Measurements from ENCODE around the gene SNTN.

SNTN gene

GRCh38 chr3:63679186-63679585 is 26.7 kb downstream of the SNTN start:
- no peak for DNase-seq

DNA sequence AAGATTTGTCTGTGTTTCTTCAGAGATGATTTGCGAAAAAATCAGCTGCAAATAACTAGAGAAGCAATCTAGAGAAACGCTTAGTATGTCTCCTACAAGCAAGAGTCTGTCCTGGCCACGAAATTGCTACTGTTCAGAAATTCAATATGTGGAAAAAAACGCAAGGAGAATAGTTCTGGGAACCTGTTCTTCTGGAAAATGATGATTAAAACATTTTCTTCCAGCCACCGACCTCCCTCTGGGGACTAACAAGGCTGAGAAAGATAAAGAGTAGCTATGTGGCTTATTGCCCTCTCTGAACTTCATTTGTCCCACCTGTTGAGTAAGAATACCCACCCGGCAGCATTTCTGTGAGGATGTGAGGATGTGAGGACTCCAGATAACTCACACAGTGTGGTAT is 31.6 kb downstream of the SNTN start:
- DNase-seq: no peak

GRCh38 chr3:63685340-63685739 is 32.9 kb downstream of the SNTN start:
- no peak for DNase-seq

DNA sequence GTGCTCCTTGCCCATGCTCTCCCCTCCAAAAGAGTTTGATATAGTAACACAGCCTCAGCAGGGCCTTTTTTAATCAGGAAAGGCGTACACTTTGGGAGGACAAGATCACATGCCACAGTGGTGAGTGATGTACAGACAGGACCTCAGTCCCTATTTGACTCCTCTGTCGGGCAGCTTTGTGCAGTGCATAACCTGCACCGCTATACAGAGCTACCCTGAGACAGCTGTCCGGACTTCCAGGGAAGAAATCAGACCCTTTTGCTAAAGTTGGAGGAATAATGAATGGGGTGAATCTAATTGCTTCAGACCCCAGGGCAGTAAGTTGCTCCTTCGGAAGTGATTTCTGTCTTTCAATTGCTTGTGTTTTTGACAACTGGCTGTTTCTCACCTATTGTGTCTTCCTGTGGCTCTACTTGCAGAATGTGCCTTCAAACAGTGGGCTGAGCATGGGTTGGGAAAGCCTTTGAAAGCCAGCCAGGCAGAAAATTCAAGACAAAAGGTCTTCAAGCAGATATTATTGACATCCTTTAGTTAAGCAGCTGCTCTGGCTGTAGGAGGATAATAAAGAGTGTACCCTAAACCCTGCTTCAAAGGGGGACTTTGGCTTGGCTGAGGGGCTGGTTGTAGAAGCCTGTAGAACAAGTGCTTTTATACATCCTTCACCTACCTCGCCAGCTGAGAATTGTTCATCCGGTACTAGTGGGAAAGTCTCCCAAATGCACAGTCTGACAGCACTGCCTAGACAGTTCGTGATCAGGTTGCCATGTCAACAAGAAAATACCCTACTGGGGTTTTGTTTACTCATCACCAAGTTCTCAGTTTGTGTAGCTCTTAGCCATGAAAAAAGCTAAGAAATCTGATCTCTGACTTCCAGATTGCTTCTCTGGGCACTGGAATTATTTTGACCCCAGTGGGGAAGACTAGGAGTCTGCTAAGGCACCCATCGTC is 35.1 kb downstream of the SNTN start:
- DNase-seq: no peak

DNA sequence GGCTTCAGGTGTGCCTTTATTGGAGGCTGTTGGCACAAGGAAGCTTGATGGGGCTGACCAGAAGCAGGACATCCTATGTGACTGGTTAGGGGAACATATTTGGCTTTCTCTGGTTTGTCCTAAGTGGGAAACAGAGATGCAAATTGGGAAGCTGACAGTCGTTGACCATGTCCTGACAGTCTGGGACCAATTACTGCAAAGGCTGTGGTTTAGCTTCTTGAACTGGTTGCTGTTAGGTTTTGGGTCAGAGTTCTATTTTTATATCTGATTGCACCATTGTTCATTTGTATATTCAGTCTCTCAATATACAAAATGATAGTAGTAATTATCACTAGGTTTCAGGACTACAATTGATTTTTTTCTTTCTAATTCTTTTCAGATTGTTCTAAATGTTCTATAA is 36.8 kb downstream of the SNTN start:
- no peak for DNase-seq

GRCh38 chr3:63693351-63693750 is 40.9 kb downstream of the SNTN start:
- DNase-seq: no peak

- no peak for DNase-seq
Measured at GRCh38 chr3:63705092-63705645, 52.7 kb downstream of the SNTN start.

DNA sequence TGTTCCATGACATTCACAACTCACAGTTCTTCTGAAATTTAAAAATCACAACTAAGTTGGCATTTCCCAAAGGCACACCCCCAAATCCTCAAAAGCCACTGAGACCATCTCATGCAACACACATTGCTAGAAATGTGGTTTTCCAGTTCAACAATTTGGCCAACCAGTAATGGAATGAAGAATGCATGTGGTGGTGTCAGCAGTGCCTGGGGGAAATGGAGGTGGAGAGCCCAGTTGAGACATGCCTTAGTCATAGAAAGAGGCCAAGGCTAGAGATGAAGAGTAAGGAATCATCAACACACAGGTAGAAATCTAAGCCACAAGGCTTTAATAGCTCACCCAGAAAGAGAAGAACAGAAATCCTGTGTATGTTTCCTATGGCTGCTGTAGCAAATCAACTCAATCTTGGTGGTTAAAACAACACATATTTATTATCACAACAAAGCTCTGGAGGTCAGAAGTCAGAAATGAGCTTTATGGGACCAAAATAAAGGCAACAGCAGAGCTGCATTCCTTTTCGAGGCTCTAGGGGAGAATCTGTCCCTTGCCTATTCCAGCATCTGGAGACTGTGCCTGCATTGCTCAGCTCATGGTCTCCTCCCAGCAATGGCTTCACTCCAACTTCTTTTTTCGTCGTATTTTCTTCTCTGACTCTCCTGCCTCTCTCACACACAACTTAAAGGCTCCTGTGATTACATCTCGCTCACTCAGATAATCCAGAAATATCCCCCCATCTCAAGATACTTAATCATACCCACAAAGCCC is 54.0 kb downstream of the SNTN start:
- no peak for DNase-seq

GRCh38 chr3:63707731-63708130 is 55.3 kb downstream of the SNTN start:
- no peak for DNase-seq

DNA sequence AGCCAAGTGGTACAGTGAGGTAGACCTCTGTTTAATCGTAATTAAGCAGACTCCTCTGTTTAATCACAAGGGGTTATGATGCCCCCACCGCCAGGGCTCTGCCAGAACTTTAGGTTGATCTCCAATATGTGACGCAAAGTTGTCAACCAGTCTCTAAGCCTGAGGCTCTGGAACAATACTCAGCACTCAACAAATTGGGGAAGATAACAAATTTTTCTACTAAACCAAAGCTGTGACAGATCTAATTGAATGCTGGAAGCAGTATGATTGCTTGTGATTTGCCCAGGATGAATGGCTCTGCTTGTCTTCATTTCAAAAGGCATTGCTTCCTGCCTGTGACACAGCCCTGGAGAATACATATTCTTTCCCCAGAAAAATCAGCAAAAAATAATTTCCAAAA is 57.1 kb downstream of the SNTN start:
- no peak for DNase-seq

Measured in NCI-H526 treated with DMSO at 0.1 percent for 48 hours (cell line).